Measurements from ENCODE around the gene CERCAM. TPM values are rescaled to one million over a fixed set of nuclear protein-coding genes. Genes with fewer than 3 reads are reported as not detected.

CERCAM gene
- total and polyA plus RNA-seq, 2 of the 4 experiments (the other 2 are of a cell fraction), result 15.1 to 118 TPM

- Histone ChIP-seq H3K18ac (ENCODE audit: low read depth, low read length) (no peak overlapping the region), H2BK120ac (ENCODE audit: low read depth, low read length) (no peak overlapping the region), H3K56ac (ENCODE audit: extremely low read depth, insufficient read depth, low read length) (no peak overlapping the region), H3K36me3 (ENCODE audit: control insufficient read depth, insufficient read depth, low read length) (peaks cover 30% of the 10 kb centered on the region), H3K79me1 (ENCODE audit: low read depth in 1 of 2, low read length in 2 of 2) (no peaks in the 10 kb centered on the region), H2BK15ac (ENCODE audit: low read depth, low read length) (no peak overlapping the region), H3K9me3 (ENCODE audit: control insufficient read depth, insufficient read depth, low read length) (no peaks in the 10 kb centered on the region), H3K14ac (replicated peaks; ENCODE audit: low read depth, low read length) (no peak overlapping the region), H2BK5ac (ENCODE audit: low read depth, low read length, poor library complexity, severe bottlenecking) (no peak overlapping the region), H3K27ac (ENCODE audit: insufficient read depth, low read length) (no peak overlapping the region), H3K4me1 (ENCODE audit: control insufficient read depth, insufficient read depth, low read length) (no peaks in the 10 kb centered on the region), H3K23ac (ENCODE audit: low read depth, low read length) (no peak overlapping the region), H2AK5ac (ENCODE audit: low read depth, low read length) (no peak overlapping the region), H3K4me2 (ENCODE audit: low read depth, low read length) (no peak overlapping the region), H4K8ac (ENCODE audit: low read depth in 2 of 2, low read length in 2 of 2) (no peak overlapping the region), H3K4ac (ENCODE audit: low read depth, low read length) (no peak overlapping the region), H3K9me1 (ENCODE audit: insufficient read depth, low read length) (no peaks in the 10 kb centered on the region), H2BK20ac (ENCODE audit: low read depth, low read length) (no peak overlapping the region), H4K5ac (ENCODE audit: low read depth, low read length) (no peak overlapping the region), H3K9ac (ENCODE audit: low read depth, low read length) (no peak overlapping the region), H4K91ac (ENCODE audit: insufficient read depth, low read depth, low read length) (no peak overlapping the region), H2AK9ac (replicated peaks; ENCODE audit: low read depth, low read length, poor library complexity) (no peak overlapping the region), H2AFZ (replicated peaks; ENCODE audit: low read length, poor library complexity) (no peak overlapping the region), H3K4me3 (ENCODE audit: insufficient read depth, low read depth, low read length) (no peak overlapping the region), H4K20me1 (ENCODE audit: insufficient read depth, low read length) (no peaks in the 10 kb centered on the region; the same call in none of the 2 replicates), H3K27me3 (ENCODE audit: control insufficient read depth, insufficient read depth, low read length) (peaks cover 5% of the 10 kb centered on the region)
- WGBS, 2 experiments (ENCODE audit: extremely low coverage in 2 of 2, insufficient read length in 1 of 2), result 79% methylated on average over 9 of the region's 21 CpGs; no CpG with 5 or more reads in 1 of the 2 experiments
- CTCF ChIA-PET, result no interaction called here
- intact Hi-C loops (cut with micrococcal nuclease) (no loop called here), in situ Hi-C loops (cut with MboI; ENCODE audit: low sequenced_read_pairs) (no loop called here), dilution Hi-C loops (cut with HindIII; ENCODE audit: low sequenced_read_pairs, unreplicated experiment) (no loop called here)
- no TSS peak for BruUV-seq (replicated peaks)
- no peak for ATAC-seq (ENCODE audit: low read depth)
- no peak for DNase-seq
- TF ChIP-seq SMC3 (IDR thresholded peaks at IDR 0.05; ENCODE audit: low read depth, low read length), result no peak
- TF ChIP-seq FOS (IDR thresholded peaks at IDR 0.05; ENCODE audit: low read depth, low read length), result no peak
- TF ChIP-seq USF2 (IDR thresholded peaks at IDR 0.05; ENCODE audit: low read depth, low read length), result no peak
- TF ChIP-seq MAZ (IDR thresholded peaks at IDR 0.05; ENCODE audit: borderline replicate concordance, low read depth, low read length), result no peak
- no peak for TF ChIP-seq RAD21 (IDR thresholded peaks at IDR 0.05; ENCODE audit: low read length)
- no peak for TF ChIP-seq RCOR1 (IDR thresholded peaks at IDR 0.05; ENCODE audit: insufficient replicate concordance, low read length)
- TF ChIP-seq NFE2L2 (IDR thresholded peaks at IDR 0.05; ENCODE audit: low read depth, low read length), result no peak
- POLR2A ChIA-PET (ENCODE audit: unreplicated experiment), result no interaction called here
These were observed 28.7 kb upstream of the CERCAM start for GRCh38 chr9:128391956-128392301.

Measured in IMR-90 (cell line).